ENCODE results near the gene PRELID1.
A peak's percentile ranks its signal among the peaks of the same experiment; 100 is the strongest.
"Not testable (repeated sequence)": the region's sequence is repeated elsewhere in the genome, so short reads cannot be mapped to it uniquely, and the experiment has no call there.

The PRELID1 gene

GRCh38 chr5:177336603-177337494 lies 33.2 kb downstream of the PRELID1 start:
- DNase-seq: no peak

DNA sequence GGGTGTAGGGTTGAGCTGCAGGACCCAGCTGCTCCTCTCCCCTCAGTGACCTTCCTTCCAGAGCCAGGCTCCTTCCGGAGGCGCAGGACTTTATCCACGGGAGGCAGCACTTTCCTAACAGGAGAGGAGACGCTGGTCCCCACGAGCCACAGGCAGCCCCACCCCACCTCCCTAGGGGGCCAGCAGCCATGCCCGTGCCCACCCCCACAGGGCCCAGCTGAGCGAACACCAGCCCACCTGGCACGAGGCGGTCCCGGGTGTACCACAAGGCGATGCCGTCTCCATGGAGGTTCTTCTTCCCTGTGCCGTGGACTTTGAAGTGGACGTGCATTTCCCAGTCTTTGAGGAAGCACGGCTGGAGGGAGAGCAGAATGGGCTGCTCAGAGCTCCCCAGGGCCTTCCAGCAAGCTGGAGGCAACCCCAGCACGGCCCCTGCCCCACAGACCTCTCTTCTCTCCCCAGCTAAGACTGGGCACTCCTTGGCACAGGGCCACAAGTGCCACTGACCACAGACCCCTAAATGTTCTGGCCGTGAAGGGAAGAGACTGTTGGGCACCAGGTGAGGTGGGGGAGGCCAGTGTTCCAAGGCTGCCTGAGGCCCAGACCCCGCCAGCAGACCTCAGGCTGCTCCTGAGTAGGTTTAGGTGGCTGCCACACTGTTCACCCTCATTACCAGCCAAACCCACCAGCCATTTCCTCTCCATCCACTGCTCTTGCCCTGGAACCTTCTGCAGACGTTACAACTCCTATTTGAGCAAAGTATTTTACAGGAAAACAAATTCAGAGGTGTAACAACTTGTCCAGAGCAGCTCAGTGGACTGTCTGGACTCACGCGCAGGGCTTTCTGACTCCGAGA lies 34.9 kb downstream of the PRELID1 start:
- DNase-seq: no peak

DNA sequence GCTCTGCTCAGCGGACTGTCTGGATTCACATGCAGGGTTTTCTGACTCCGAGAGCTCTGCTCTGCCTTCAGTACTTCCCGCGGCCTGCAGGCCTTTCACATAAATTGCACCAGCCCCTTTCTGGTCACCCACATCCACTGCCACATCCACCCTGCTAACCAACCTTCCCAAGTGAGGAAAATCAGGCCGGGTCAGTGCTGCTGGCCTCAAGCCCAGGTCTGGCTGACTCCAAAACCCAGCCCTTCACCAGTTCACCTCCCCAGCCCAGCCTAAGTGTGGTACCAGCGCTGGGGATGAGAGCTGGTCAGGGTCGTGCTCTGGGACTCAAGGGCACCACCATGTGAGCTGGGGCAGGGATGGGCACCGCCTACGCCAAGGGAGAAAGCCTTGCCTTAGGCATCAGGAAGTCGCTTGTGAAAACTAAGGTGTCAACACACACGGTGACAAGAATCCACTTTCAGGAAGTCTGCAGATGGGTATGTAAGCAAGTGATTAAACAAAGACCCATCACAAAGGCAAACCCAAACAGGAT lies 35.6 kb downstream of the PRELID1 start:
- DNase-seq: no peak

DNA sequence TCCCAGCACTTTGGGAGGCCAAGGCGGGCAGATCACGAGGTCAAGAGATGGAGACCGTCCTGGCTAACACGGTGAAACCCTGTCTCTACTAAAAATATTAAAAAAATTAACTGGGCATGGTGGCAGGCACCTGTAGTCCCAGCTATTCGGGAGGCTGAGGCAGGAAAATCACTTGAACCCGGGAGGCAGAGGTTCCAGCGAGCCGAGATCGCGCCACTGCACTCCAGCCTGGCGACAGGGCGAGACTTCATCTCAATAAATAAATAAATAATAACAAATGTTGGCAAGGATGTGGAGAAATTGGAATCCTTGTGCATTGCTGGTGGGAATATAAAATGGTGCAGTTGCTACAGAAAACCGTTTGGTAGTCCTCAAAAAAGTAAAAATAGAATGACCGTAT lies 39.4 kb downstream of the PRELID1 start:
- not testable (repeated sequence) for DNase-seq

GRCh38 chr5:177343777-177344176 lies 40.2 kb downstream of the PRELID1 start:
- no peak for DNase-seq

DNA sequence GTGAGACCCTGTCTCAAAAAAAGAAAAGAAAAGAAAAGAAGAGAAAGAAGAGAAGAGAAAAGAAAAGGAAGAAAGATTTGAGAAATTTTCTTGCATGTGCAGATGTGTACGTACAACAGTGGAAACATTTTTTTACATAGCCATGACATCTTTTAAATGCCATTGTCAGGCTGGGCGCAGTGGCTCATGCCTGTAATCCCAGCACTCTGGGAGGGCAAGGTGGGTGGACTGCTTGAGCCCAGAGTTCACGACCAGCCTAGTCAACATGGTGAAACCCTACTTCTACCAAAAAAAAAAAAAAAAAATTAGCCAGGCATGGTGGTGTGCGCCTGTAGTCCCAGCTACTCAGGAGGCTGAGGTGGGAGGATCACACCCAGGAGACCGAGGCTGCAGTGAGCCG lies 41.3 kb downstream of the PRELID1 start:
- no peak for DNase-seq

- DNase-seq: no peak
These were observed 43.2 kb downstream of the PRELID1 start for GRCh38 chr5:177346820-177347219.

DNA sequence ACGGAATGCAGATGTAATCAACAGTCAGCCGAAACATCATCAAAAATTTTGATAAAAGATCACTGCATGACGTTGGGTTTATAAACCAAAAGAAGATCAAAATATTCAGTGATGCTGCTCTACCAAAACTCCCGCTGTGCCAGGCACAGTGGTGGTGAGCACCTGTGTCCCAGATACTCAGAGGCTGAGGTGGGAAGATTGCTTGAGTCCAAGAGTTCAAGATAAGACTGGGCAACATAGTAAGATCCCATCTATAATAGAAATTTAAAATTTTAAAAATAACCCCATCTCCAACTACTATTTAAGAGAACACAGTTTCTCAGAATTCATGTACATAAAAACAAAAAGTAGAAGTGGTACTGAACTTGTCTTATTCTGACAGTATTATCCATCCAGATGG lies 44.1 kb downstream of the PRELID1 start:
- no peak for DNase-seq

DNA sequence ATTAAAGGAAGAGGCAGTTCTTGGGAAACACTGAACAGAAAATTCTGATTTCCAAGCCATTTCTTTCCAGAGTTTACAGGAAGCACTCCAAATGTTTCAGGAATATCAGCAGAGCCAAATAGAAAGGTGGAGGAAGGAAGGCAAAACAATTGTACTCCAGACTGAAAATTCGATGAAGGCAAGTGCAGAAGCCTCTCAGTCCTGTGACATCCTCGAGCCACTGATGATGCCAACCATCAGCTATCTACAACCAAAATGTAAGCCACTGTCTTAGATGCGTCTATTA lies 45.7 kb downstream of the PRELID1 start:
- no peak for DNase-seq

DNA sequence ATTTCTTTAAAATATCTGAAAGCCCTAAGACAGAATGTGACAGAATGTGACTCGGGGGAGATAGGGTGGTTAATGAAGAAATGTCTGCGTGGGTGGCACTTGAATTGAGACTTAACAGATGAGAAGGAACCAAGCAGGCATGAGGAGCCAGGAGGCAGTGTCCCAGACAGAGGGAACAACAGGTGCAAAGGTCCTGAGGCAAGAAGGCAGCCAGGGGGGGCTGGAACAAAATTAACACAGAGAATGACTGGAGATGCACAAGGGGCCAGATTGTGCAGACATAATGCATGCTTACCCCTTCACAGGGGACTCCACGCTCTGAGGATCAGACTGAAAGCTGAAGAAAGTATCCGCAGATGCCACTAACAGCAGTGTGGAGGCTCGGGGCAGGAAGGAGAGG lies 46.2 kb downstream of the PRELID1 start:
- DNase-seq: no peak

GRCh38 chr5:177350776-177351391 lies 47.3 kb downstream of the PRELID1 start:
- DNase-seq: no peak

GRCh38 chr5:177351392-177352329 lies 48.1 kb downstream of the PRELID1 start, which contains the start of gene LMAN2:
TSS of gene LMAN2 (minus strand) at chr5:177351668. CDS start at chr5:177351647, 21 bp downstream.
- DNase-seq: peak; percentile 96 to 97

DNA sequence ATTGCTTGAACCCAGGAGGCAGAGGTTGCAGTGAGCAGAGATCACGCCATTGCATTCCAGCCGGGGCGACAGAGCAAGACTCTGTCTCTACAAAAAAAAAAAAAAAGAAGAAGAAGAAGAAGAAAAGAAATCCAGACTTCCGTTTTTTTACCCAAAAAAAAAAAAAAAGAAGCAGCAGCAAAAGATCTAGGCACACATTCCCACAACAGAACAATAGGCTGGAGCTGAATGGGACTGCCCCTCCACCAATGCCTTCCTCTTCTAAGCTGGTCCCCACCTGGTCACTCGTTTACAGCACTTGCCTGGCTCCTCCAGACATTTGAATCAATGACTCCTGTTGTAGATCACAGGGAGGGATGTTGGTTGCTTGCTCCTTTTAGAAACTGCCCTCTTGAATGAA lies 49.5 kb downstream of the PRELID1 start:
- DNase-seq: peak; percentile 5 to 11

- no peak for DNase-seq
These were observed 50.7 kb downstream of the PRELID1 start for GRCh38 chr5:177354256-177354655.

DNA sequence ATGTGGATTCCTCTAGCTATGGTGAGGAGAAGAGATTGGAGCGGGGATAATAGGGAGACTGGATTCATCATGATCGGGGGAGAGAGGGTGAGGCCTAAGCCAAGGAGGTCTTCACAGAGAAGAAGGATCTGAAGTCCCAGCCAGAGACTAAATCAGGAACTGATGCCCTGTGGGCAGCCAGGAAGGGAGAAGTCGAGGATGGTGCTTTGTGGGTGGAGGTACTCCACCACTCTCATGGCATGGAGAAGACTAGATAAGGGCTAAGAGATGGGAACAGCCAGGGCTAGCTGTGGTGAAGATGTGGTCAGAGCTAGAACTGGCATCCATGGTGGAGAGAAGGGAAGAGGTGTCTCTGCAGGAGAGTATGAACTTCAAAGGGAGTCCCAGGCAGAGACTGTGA lies 51.1 kb downstream of the PRELID1 start:
- no peak for DNase-seq

DNA sequence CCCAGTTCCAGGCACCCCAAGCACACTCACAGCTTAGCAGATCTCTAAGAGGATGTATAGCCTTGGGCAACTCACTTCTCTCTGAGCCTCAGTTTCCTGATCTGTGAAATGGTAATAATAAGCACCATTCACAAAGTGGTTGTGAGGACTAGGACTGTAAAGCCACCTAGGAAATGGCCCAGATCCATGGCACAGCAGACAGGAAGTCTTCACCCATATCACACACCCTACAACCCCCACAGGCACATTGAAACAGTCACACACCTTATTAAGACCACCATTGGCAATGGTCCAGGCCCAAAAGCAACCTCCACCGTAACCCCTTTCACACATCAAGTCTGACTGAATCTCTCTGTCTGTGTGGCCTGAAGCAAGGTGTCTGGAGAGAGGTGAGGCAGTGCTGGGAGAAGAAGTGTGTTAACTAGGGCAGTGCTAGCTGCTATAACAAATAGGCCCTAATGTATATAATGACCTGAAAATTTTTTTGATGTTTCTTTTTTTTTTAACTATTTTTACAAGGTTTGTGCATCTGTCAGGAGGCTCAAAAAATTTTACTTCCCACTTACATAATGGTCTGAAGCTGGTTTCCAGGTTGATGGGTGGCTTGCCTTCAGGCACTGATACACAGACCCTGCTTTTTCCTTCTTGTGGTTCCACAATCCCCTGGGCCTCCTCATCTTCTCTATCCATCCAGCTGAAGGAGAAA lies 51.7 kb downstream of the PRELID1 start:
- no peak for DNase-seq

GRCh38 chr5:177355868-177356168 lies 52.2 kb downstream of the PRELID1 start:
- no peak for DNase-seq

Data from AML-193 (cell line).